ENCODE results near the gene THRB.

DNA sequence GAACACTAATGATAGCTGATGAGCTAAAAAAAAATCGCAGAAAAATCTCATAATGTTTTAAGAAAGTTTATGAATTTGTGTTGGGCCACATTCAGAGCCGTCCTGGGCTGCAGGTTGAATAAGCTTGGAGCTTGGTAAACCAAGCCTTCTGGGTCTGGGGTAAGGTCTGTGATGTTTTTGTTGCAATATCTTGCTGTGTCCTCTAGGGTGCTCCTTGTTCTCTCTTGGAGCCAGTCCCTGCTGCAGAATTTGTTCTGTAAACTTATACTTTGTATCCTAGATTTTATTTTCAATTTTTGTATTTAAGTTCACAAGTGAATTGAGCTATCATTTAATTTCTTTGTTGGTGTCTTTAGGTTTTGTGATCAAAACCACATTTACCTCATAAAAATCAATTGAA is 405.9 kb downstream of the THRB start:
- TF ChIP-seq NR1H2 (CRISPR knock-in tag; IDR thresholded peaks at IDR 0.05) (no peak), CTCF (IDR thresholded peaks at IDR 0.05) (peak; percentile 46), NR3C1 (CRISPR knock-in tag; conservative IDR thresholded peaks at IDR 0.05; ENCODE audit: low read depth) (no peak), ATF1 (CRISPR knock-in tag; IDR thresholded peaks at IDR 0.05) (no peak), KAT7 (CRISPR knock-in tag; IDR thresholded peaks at IDR 0.05; ENCODE audit: borderline replicate concordance) (no peak), ESRRA (CRISPR knock-in tag; IDR thresholded peaks at IDR 0.05; ENCODE audit: borderline replicate concordance) (no peak), SP1 (CRISPR knock-in tag; conservative IDR thresholded peaks at IDR 0.05) (no peak), E2F5 (CRISPR knock-in tag; IDR thresholded peaks at IDR 0.05) (no peak), TCF7 (CRISPR knock-in tag; IDR thresholded peaks at IDR 0.05; ENCODE audit: low read depth) (no peak)
- TF ChIP-seq, protein P1, sequence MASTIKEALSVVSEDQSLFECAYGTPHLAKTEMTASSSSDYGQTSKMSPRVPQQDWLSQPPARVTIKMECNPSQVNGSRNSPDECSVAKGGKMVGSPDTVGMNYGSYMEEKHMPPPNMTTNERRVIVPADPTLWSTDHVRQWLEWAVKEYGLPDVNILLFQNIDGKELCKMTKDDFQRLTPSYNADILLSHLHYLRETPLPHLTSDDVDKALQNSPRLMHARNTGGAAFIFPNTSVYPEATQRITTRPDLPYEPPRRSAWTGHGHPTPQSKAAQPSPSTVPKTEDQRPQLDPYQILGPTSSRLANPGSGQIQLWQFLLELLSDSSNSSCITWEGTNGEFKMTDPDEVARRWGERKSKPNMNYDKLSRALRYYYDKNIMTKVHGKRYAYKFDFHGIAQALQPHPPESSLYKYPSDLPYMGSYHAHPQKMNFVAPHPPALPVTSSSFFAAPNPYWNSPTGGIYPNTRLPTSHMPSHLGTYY (CRISPR knock-in tag; IDR thresholded peaks at IDR 0.05): no peak
- TF ChIP-seq, protein P2, sequence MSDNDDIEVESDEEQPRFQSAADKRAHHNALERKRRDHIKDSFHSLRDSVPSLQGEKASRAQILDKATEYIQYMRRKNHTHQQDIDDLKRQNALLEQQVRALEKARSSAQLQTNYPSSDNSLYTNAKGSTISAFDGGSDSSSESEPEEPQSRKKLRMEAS (CRISPR knock-in tag; IDR thresholded peaks at IDR 0.05): no peak
- TF ChIP-seq, protein P3, sequence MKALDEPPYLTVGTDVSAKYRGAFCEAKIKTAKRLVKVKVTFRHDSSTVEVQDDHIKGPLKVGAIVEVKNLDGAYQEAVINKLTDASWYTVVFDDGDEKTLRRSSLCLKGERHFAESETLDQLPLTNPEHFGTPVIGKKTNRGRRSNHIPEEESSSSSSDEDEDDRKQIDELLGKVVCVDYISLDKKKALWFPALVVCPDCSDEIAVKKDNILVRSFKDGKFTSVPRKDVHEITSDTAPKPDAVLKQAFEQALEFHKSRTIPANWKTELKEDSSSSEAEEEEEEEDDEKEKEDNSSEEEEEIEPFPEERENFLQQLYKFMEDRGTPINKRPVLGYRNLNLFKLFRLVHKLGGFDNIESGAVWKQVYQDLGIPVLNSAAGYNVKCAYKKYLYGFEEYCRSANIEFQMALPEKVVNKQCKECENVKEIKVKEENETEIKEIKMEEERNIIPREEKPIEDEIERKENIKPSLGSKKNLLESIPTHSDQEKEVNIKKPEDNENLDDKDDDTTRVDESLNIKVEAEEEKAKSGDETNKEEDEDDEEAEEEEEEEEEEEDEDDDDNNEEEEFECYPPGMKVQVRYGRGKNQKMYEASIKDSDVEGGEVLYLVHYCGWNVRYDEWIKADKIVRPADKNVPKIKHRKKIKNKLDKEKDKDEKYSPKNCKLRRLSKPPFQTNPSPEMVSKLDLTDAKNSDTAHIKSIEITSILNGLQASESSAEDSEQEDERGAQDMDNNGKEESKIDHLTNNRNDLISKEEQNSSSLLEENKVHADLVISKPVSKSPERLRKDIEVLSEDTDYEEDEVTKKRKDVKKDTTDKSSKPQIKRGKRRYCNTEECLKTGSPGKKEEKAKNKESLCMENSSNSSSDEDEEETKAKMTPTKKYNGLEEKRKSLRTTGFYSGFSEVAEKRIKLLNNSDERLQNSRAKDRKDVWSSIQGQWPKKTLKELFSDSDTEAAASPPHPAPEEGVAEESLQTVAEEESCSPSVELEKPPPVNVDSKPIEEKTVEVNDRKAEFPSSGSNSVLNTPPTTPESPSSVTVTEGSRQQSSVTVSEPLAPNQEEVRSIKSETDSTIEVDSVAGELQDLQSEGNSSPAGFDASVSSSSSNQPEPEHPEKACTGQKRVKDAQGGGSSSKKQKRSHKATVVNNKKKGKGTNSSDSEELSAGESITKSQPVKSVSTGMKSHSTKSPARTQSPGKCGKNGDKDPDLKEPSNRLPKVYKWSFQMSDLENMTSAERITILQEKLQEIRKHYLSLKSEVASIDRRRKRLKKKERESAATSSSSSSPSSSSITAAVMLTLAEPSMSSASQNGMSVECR (CRISPR knock-in tag; IDR thresholded peaks at IDR 0.05; ENCODE audit: borderline replicate concordance): no peak
- TF ChIP-seq, protein P4, sequence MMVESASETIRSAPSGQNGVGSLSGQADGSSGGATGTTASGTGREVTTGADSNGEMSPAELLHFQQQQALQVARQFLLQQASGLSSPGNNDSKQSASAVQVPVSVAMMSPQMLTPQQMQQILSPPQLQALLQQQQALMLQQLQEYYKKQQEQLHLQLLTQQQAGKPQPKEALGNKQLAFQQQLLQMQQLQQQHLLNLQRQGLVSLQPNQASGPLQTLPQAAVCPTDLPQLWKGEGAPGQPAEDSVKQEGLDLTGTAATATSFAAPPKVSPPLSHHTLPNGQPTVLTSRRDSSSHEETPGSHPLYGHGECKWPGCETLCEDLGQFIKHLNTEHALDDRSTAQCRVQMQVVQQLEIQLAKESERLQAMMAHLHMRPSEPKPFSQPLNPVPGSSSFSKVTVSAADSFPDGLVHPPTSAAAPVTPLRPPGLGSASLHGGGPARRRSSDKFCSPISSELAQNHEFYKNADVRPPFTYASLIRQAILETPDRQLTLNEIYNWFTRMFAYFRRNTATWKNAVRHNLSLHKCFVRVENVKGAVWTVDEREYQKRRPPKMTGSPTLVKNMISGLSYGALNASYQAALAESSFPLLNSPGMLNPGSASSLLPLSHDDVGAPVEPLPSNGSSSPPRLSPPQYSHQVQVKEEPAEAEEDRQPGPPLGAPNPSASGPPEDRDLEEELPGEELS (CRISPR knock-in tag; IDR thresholded peaks at IDR 0.05): no peak
- TF ChIP-seq, protein P5, sequence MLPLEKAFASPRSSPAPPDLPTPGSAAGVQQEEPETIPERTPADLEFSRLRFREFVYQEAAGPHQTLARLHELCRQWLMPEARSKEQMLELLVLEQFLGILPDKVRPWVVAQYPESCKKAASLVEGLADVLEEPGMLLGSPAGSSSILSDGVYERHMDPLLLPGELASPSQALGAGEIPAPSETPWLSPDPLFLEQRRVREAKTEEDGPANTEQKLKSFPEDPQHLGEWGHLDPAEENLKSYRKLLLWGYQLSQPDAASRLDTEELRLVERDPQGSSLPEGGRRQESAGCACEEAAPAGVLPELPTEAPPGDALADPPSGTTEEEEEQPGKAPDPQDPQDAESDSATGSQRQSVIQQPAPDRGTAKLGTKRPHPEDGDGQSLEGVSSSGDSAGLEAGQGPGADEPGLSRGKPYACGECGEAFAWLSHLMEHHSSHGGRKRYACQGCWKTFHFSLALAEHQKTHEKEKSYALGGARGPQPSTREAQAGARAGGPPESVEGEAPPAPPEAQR (CRISPR knock-in tag; IDR thresholded peaks at IDR 0.05): no peak
